Hepatocyte (in vitro differentiated cells): Measurements from ENCODE around the gene VPS13D. TPM values are rescaled to one million over a fixed set of nuclear protein-coding genes. Genes with fewer than 3 reads are reported as not detected.

Experiments
- DNase-seq: peaks from one replicate; pipeline ENCODE4 v3.0.0-alpha.2; 2016; ENCODE audit warnings: low spot score
- H2AFZ ChIP-seq: fragments of 200-600 bp; sonication (generic); 2 replicates; pipeline ENCODE4 v1.6.0; 2016; ENCODE audit warnings: antibody characterized with exemption, mild to moderate bottlenecking
- H3K27ac ChIP-seq: fragments of 200-600 bp; sonication (generic); 2 replicates; pipeline ENCODE4 v1.5.1; 2016; ENCODE audit warnings: mild to moderate bottlenecking
- H3K27me3 ChIP-seq: fragments of 200-600 bp; sonication (generic); 2 replicates; pipeline ENCODE4 v1.6.1; 2016
- H3K36me3 ChIP-seq: fragments of 200-600 bp; sonication (generic); replicated peaks from 2 replicates; pipeline ENCODE4 v1.5.1; 2016; ENCODE audit warnings: low read depth; ENCODE audit not compliant: insufficient read depth
- H3K4me1 ChIP-seq: fragments of 200-600 bp; sonication (generic); 2 replicates; pipeline ENCODE4 v1.5.1; 2016; ENCODE audit warnings: mild to moderate bottlenecking, moderate library complexity; ENCODE audit not compliant: insufficient read depth
- H3K4me2 ChIP-seq: fragments of 200-600 bp; sonication (generic); 2 replicates; pipeline ENCODE4 v1.6.0; 2016
- H3K4me3 ChIP-seq: fragments of 200-600 bp; sonication (generic); 2 replicates; pipeline ENCODE4 v1.5.1; 2016; ENCODE audit warnings: mild to moderate bottlenecking
- H3K79me2 ChIP-seq: fragments of 200-600 bp; sonication (generic); 2 replicates; pipeline ENCODE4 v1.6.0; 2017; ENCODE audit warnings: mild to moderate bottlenecking
- H3K9me2 ChIP-seq: fragments of 200-600 bp; sonication (generic); replicated peaks from 2 replicates; pipeline ENCODE4 v1.6.0; 2017; ENCODE audit warnings: mild to moderate bottlenecking; ENCODE audit not compliant: insufficient read depth
- H3K9me3 ChIP-seq: fragments of 200-600 bp; sonication (generic); 2 replicates; pipeline ENCODE4 v1.5.1; 2016; ENCODE audit warnings: low read depth, mild to moderate bottlenecking
- H4K20me1 ChIP-seq: fragments of 200-600 bp; sonication (generic); 2 replicates; pipeline ENCODE4 v1.6.0; 2016; ENCODE audit warnings: mild to moderate bottlenecking; ENCODE audit not compliant: insufficient read depth, poor library complexity, severe bottlenecking
- EZH2 ChIP-seq: fragments of 200-600 bp; sonication (generic); IDR thresholded peaks from 2 replicates; pipeline ENCODE4 v1.6.1; 2016; ENCODE audit warnings: antibody characterized with exemption, mild to moderate bottlenecking, borderline replicate concordance
- EZH2phosphoT487 ChIP-seq: fragments of 200-600 bp; sonication (generic); IDR thresholded peaks from one replicate; pipeline ENCODE4 v1.6.1; 2018; ENCODE audit warnings: antibody characterized with exemption, mild to moderate bottlenecking, low read depth, moderate library complexity; ENCODE audit not compliant: unreplicated experiment, severe bottlenecking
- WGBS: methylation state at CpG from one replicate; pipeline ENCODE4 v1.1.6; 2016; ENCODE audit warnings: low lambda C conversion rate; ENCODE audit errors: missing lambda C conversion rate; 5-methylcytosine and 5-hydroxymethylcytosine counted together
- polyA plus RNA-seq: library from polyadenylated mRNA; unstranded; fragments of >200 nt; fragmentation: Nextera tagmentation; extraction: Ambion mirVana; gene quantifications from 2 replicates; pipeline ENCODE4 v1.2.1, GENCODE V29; 2016
- total RNA-seq: library from RNA; depleted of rRNA; stranded (reverse); fragments of >200 nt; gene quantifications from 2 replicates; pipeline ENCODE4 v1.2.3, GENCODE V29; 2014
- TF ChIP-seq, protein P1 (sequence below): fragments of 200-600 bp; sonication (generic); IDR thresholded peaks from 2 replicates; pipeline ENCODE4 v1.5.1; 2016; ENCODE audit warnings: antibody characterized with exemption, mild to moderate bottlenecking; ENCODE audit not compliant: poor library complexity

VPS13D gene
- total and polyA plus RNA-seq, 2 experiments from 2014 or later = 7.3 to 32.2 TPM

DNA sequence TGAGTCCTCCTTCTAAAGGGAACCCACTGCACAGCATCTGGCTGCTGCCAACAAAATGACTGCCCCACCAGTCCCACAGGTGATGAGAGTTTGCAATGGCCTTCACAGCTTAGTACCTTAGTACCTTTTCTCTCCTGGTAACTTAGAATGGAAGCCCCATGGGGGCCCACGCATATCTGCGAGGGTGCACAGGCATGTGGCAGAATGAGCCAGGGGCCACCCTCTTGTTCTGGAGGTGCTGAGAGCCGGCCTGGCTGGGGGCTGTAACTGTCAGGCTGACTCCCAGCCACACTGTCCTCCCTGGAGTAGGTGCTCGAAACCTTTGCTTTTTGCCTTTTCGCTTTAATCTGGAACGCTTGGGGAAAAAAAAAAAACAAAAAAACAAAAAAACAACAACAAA, 203.1 kb downstream of the VPS13D start:
- Histone ChIP-seq H3K4me3 (no peak overlapping the region), H3K36me3 (no peaks in the 10 kb centered on the region), H3K27me3 (no peaks in the 10 kb centered on the region), H3K9me3 (no peaks in the 10 kb centered on the region), H3K27ac (no peak overlapping the region), H3K9me2 (no peaks in the 10 kb centered on the region), H2AFZ (no peak overlapping the region), H4K20me1 (no peaks in the 10 kb centered on the region), H3K4me2 (peak overlapping the region; percentile 53), H3K79me2 (peaks cover 3% of the 10 kb centered on the region), H3K4me1 (peaks cover 23% of the 10 kb centered on the region)
- TF ChIP-seq, protein P1, sequence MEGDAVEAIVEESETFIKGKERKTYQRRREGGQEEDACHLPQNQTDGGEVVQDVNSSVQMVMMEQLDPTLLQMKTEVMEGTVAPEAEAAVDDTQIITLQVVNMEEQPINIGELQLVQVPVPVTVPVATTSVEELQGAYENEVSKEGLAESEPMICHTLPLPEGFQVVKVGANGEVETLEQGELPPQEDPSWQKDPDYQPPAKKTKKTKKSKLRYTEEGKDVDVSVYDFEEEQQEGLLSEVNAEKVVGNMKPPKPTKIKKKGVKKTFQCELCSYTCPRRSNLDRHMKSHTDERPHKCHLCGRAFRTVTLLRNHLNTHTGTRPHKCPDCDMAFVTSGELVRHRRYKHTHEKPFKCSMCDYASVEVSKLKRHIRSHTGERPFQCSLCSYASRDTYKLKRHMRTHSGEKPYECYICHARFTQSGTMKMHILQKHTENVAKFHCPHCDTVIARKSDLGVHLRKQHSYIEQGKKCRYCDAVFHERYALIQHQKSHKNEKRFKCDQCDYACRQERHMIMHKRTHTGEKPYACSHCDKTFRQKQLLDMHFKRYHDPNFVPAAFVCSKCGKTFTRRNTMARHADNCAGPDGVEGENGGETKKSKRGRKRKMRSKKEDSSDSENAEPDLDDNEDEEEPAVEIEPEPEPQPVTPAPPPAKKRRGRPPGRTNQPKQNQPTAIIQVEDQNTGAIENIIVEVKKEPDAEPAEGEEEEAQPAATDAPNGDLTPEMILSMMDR = no peak
- TF ChIP-seq EZH2 = no peak
- WGBS = 86% methylated on average over 6 of the region's 6 CpGs
- DNase-seq = no peak

DNA sequence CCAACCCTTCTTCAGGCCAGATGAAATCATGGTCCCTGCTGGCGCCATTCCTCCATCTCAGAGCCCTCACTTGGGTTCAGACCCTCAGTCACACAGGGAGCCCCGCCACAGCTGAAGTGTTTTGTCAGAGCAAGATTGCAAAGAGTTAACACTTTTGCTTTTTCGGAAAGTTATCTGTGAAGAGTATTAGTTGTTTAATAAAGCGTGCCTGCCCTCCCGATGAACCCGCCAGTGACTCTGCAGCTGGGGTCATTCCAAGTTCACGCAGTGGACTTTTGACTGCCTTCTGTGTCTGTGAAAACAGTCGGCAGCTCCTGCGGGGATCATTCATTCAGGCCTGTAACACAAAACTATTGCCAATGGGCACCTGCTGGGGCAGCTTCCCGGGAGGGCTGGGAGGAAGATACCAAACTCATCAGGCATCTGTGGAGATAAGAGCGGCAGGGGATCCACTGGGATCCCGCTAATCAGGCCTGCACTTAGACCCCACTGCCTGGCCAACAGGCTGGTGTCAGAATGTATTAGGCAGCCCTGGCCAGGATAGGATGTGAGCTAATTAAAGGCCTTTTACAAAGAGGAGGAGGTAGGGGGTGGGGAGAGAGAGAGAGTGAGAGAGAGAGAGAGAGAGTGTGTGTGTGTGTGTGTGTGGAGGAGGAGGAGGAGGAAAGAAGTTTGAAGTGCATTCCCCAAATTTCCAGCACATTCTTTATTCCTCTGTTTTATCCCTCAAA, 203.7 kb downstream of the VPS13D start:
- H3K9me2 ChIP-seq = no peaks in the 10 kb centered on the region
- peaks cover 23% of the 10 kb centered on the region for H3K4me1 ChIP-seq
- peak; percentile 68 for DNase-seq
- 21% methylated on average over 12 of the region's 12 CpGs for WGBS
- peak overlapping the region; percentile 47 for H3K27ac ChIP-seq
- no peak overlapping the region for H2AFZ ChIP-seq
- H3K27me3 ChIP-seq = no peaks in the 10 kb centered on the region
- H4K20me1 ChIP-seq = no peaks in the 10 kb centered on the region
- H3K4me3 ChIP-seq = no peak overlapping the region
- TF ChIP-seq, protein P1 = no peak
- TF ChIP-seq EZH2phosphoT487 = no peak
- no peak for TF ChIP-seq EZH2
- no peaks in the 10 kb centered on the region for H3K36me3 ChIP-seq
- H3K4me2 ChIP-seq = peak overlapping the region; percentile 53
- no peaks in the 10 kb centered on the region for H3K9me3 ChIP-seq
- H3K79me2 ChIP-seq = peaks cover 3% of the 10 kb centered on the region

DNA sequence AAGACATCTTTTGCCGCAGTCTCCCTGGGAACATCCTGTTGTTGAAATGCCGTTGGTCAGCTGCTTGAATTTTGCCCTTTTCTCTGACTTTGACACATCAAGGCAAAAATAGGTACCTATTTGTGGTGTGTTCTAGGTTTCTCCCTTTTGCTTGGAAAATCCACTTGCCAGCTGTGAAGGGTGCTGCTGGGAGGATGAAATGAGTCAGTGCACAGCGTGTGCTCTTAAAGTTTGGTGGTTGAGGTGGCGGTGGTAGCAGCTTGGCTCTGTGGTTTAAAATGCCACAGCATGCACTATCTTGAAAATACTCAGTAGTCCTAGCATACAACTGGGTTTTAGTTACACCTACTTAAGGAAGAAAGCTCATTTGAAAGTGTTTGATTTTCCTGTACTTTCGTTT, 204.3 kb downstream of the VPS13D start:
- no peak for TF ChIP-seq EZH2phosphoT487
- TF ChIP-seq EZH2 = no peak
- TF ChIP-seq, protein P1 = no peak
- Histone ChIP-seq H3K9me3 (no peaks in the 10 kb centered on the region), H2AFZ (no peak overlapping the region), H3K4me2 (peak overlapping the region; percentile 26), H3K79me2 (peaks cover 3% of the 10 kb centered on the region), H3K4me3 (no peak overlapping the region), H3K9me2 (no peaks in the 10 kb centered on the region), H3K36me3 (no peaks in the 10 kb centered on the region), H3K4me1 (peaks cover 23% of the 10 kb centered on the region), H4K20me1 (no peaks in the 10 kb centered on the region), H3K27me3 (no peaks in the 10 kb centered on the region), H3K27ac (peak overlapping the region; percentile 47)
- DNase-seq = no peak
- 65% methylated on average over 5 of the region's 5 CpGs for WGBS
